ENCODE data around the gene ZNF644. TPM values are rescaled to one million over a fixed set of nuclear protein-coding genes. Genes with fewer than 3 reads are reported as not detected.

ZNF644 gene
- total and polyA plus RNA-seq, 2 donors (not counting 1 experiment from before 2014, with no cell fraction given): 9.6 to 124 TPM

DNA sequence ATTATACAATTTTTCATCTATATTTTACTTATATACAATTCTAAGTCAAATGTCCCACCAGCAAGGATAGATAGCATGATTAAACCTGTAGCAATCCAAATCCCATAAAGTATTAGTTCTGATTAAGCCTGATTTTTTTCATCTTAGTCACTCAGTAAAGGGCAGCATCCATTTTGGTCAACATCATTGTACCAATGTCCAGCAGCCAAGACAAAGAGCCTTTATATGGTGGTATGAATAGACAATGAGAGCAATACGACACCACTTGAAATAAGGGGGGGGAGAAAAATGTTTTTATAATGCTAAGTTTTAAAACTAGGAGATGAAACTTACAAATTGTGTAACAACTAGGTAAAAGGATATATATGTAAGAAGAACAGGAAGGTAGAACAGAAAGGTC lies 7.4 kb downstream of the ZNF644 start:
- WGBS (ENCODE audit: insufficient coverage): no CpG with 5 or more reads among the region's 1 CpG
- Histone ChIP-seq H3K4me1 (ENCODE audit: control insufficient read depth in 2 of 2, insufficient read depth in 2 of 2, low read length in 2 of 2) (peaks cover 31 to 58% of the 10 kb centered on the region in 2 donors), H2AFZ (ENCODE audit: insufficient read depth, low read depth, low read length, poor library complexity, severe bottlenecking) (no peak overlapping the region), H3K36me3 (replicated peaks in 1 of 2; ENCODE audit: control extremely low read depth in 1 of 2, control insufficient read depth in 1 of 2, extremely low read depth in 1 of 2, insufficient read depth in 2 of 2, low read length in 1 of 2) (no peaks in the 10 kb centered on the region), H3K9me3 (ENCODE audit: control extremely low read depth in 1 of 3, control insufficient read depth in 2 of 3, insufficient read depth in 1 of 3, low read length in 2 of 3) (no peaks in the 10 kb centered on the region), H3K27ac (ENCODE audit: low read length in 2 of 2) (no peak overlapping the region), H4K20me1 (ENCODE audit: control insufficient read depth, insufficient read depth, low read length, poor library complexity, severe bottlenecking) (peaks cover 87% of the 10 kb centered on the region), H3K4me2 (replicated peaks; ENCODE audit: low read depth, low read length, poor library complexity, severe bottlenecking) (no peak overlapping the region), H3K79me2 (ENCODE audit: control insufficient read depth, insufficient read depth, low read length) (peaks cover 100% of the 10 kb centered on the region), H3K9ac (ENCODE audit: low read length) (no peak overlapping the region), H3K27me3 (replicated peaks in 1 of 4; ENCODE audit: control extremely low read depth in 1 of 4, control insufficient read depth in 3 of 4, insufficient read depth in 4 of 4, low read length in 3 of 4) (no peaks in the 10 kb centered on the region), H3K4me3 (ENCODE audit: control extremely low read depth in 1 of 5, extremely low read depth in 1 of 5, insufficient read depth in 1 of 5, low read depth in 2 of 5, low read length in 4 of 5) (no peak overlapping the region)
- peaks cover 75% of the 10 kb centered on the region for H3K4me1 Mint-ChIP-seq
- H3K27ac Mint-ChIP-seq: no peak overlapping the region
- intact Hi-C loops (cut with micrococcal nuclease): no loop called here
- ChIA-PET POLR2A (no interaction called here), CTCF (interaction anchor here (2.4 kb wide), 1 partner anchor 151 kb away, joined by 11 read pairs; no protein-coding TSS in a partner anchor)
- no peak overlapping the region for H3K4me3 Mint-ChIP-seq
- DNase-seq (no peak), ATAC-seq (ENCODE audit: low read depth) (no peak)
- TF ChIP-seq, protein P1, sequence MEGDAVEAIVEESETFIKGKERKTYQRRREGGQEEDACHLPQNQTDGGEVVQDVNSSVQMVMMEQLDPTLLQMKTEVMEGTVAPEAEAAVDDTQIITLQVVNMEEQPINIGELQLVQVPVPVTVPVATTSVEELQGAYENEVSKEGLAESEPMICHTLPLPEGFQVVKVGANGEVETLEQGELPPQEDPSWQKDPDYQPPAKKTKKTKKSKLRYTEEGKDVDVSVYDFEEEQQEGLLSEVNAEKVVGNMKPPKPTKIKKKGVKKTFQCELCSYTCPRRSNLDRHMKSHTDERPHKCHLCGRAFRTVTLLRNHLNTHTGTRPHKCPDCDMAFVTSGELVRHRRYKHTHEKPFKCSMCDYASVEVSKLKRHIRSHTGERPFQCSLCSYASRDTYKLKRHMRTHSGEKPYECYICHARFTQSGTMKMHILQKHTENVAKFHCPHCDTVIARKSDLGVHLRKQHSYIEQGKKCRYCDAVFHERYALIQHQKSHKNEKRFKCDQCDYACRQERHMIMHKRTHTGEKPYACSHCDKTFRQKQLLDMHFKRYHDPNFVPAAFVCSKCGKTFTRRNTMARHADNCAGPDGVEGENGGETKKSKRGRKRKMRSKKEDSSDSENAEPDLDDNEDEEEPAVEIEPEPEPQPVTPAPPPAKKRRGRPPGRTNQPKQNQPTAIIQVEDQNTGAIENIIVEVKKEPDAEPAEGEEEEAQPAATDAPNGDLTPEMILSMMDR (IDR thresholded peaks at IDR 0.05): no peak
- no peak for TF ChIP-seq EZH2 (IDR thresholded peaks at IDR 0.05; ENCODE audit: borderline replicate concordance, insufficient read depth, low read depth, low read length, poor library complexity, severe bottlenecking)
- H3K9me3 Mint-ChIP-seq (ENCODE audit: insufficient read depth): no peaks in the 10 kb centered on the region
- H3K27me3 Mint-ChIP-seq: no peaks in the 10 kb centered on the region

DNA sequence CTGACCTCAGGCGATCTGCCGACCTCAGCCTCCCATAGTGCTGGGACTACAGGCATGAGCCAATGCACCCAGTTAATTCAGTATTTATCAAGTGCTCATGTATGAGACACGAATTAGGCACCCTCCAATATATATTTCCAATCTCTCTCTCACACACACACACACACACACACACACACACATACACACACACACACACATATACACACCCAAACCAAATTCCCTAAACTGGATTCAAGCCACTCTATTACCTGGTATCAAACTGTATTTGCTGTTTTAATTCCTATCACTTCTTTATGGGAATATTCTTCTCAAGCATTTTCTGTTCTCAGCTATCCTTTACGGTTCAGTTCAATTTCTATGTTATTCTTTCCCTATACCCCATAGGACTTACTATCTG lies 8.5 kb downstream of the ZNF644 start:
- TF ChIP-seq EZH2 (IDR thresholded peaks at IDR 0.05; ENCODE audit: borderline replicate concordance, insufficient read depth, low read depth, low read length, poor library complexity, severe bottlenecking): no peak
- TF ChIP-seq, protein P1 (IDR thresholded peaks at IDR 0.05): no peak
- H3K9me3 Mint-ChIP-seq (ENCODE audit: insufficient read depth): no peaks in the 10 kb centered on the region
- H3K27me3 ChIP-seq (replicated peaks in 1 of 4; ENCODE audit: control extremely low read depth in 1 of 4, control insufficient read depth in 3 of 4, insufficient read depth in 4 of 4, low read length in 3 of 4): no peaks in the 10 kb centered on the region
- H3K27me3 Mint-ChIP-seq: no peaks in the 10 kb centered on the region
- peaks cover 25 to 47% of the 10 kb centered on the region in 2 donors for H3K4me1 ChIP-seq (ENCODE audit: control insufficient read depth in 2 of 2, insufficient read depth in 2 of 2, low read length in 2 of 2)
- H3K9ac ChIP-seq (ENCODE audit: low read length): no peak overlapping the region
- H2AFZ ChIP-seq (ENCODE audit: insufficient read depth, low read depth, low read length, poor library complexity, severe bottlenecking): no peak overlapping the region
- no peaks in the 10 kb centered on the region for H3K9me3 ChIP-seq (ENCODE audit: control extremely low read depth in 1 of 3, control insufficient read depth in 2 of 3, insufficient read depth in 1 of 3, low read length in 2 of 3)
- H3K79me2 ChIP-seq (ENCODE audit: control insufficient read depth, insufficient read depth, low read length): peaks cover 100% of the 10 kb centered on the region
- no peak overlapping the region for H3K4me2 ChIP-seq (replicated peaks; ENCODE audit: low read depth, low read length, poor library complexity, severe bottlenecking)
- H3K4me3 Mint-ChIP-seq: no peak overlapping the region
- DNase-seq (no peak), ATAC-seq (ENCODE audit: low read depth) (no peak)
- 98% methylated on average over 3 of the region's 4 CpGs for WGBS (ENCODE audit: insufficient coverage)
- H3K36me3 ChIP-seq (replicated peaks in 1 of 2; ENCODE audit: control extremely low read depth in 1 of 2, control insufficient read depth in 1 of 2, extremely low read depth in 1 of 2, insufficient read depth in 2 of 2, low read length in 1 of 2): no peaks in the 10 kb centered on the region
- ChIA-PET POLR2A (no interaction called here), CTCF (interaction anchor here (2.4 kb wide), 1 partner anchor 152 kb away, joined by 11 read pairs; no protein-coding TSS in a partner anchor)
- H3K4me1 Mint-ChIP-seq: peaks cover 71% of the 10 kb centered on the region
- H3K4me3 ChIP-seq (ENCODE audit: control extremely low read depth in 1 of 5, extremely low read depth in 1 of 5, insufficient read depth in 1 of 5, low read depth in 2 of 5, low read length in 4 of 5): no peak overlapping the region
- H4K20me1 ChIP-seq (ENCODE audit: control insufficient read depth, insufficient read depth, low read length, poor library complexity, severe bottlenecking): peaks cover 92% of the 10 kb centered on the region
- intact Hi-C loops (cut with micrococcal nuclease): no loop called here
- no peak overlapping the region for H3K27ac ChIP-seq (ENCODE audit: low read length in 2 of 2)
- H3K27ac Mint-ChIP-seq: no peak overlapping the region
